GM23338 (cell line): Measurements from ENCODE around the gene NCKAP5. TPM values are rescaled to one million over a fixed set of nuclear protein-coding genes. Genes with fewer than 3 reads are reported as not detected.

Source experiments
- ATAC-seq: fragments of 200-7000 bp; cut with Tn5 transposase; 3 replicates; pipeline ENCODE4 v1.9.1; 2020
- DNase-seq: peaks from one replicate; pipeline ENCODE4 v3.0.0-alpha.2; 2015; ENCODE audit warnings: low spot score
- H2AFZ ChIP-seq: fragments of 200-600 bp; sonication (generic); 2 replicates; pipeline ENCODE4 v1.8.0; 2016; ENCODE audit warnings: antibody characterized with exemption, mild to moderate bottlenecking, moderate library complexity
- H3F3A ChIP-seq: fragments of 200-600 bp; sonication (generic); replicated peaks from 2 replicates; pipeline ENCODE4 v1.8.0; 2017; ENCODE audit warnings: antibody characterized with exemption, mixed run types, low read depth
- H3K27ac ChIP-seq: fragments of 200-600 bp; sonication (generic); 2 replicates; pipeline ENCODE4 v1.6.1; 2016; ENCODE audit warnings: low read depth
- H3K27me3 ChIP-seq: fragments of 200-600 bp; sonication (generic); 2 replicates; pipeline ENCODE4 v1.8.0; 2016; ENCODE audit warnings: mild to moderate bottlenecking, mixed run types, moderate library complexity; ENCODE audit not compliant: insufficient read depth
- H3K36me3 ChIP-seq: fragments of 200-600 bp; sonication (generic); 2 replicates; pipeline ENCODE4 v1.8.0; 2016; ENCODE audit warnings: mild to moderate bottlenecking; ENCODE audit not compliant: insufficient read depth
- H3K4me1 ChIP-seq: fragments of 200-600 bp; sonication (generic); 2 replicates; pipeline ENCODE4 v1.8.0; 2016; ENCODE audit warnings: mild to moderate bottlenecking, moderate library complexity; ENCODE audit not compliant: insufficient read depth
- H3K4me2 ChIP-seq: fragments of 200-600 bp; sonication (generic); 2 replicates; pipeline ENCODE4 v1.7.1; 2017; ENCODE audit warnings: mixed run types
- H3K4me3 ChIP-seq: fragments of 200-600 bp; sonication (generic); 2 replicates; pipeline ENCODE4 v1.6.1; 2016; ENCODE audit warnings: mixed run types
- H3K79me2 ChIP-seq: fragments of 200-600 bp; sonication (generic); replicated peaks from 2 replicates; pipeline ENCODE4 v1.8.0; 2017; ENCODE audit warnings: mild to moderate bottlenecking; ENCODE audit not compliant: insufficient read depth
- H3K9me2 ChIP-seq: fragments of 200-600 bp; sonication (generic); 2 replicates; pipeline ENCODE4 v1.8.0; 2017; ENCODE audit not compliant: insufficient read depth
- H4K20me1 ChIP-seq: fragments of 200-600 bp; sonication (generic); replicated peaks from 2 replicates; pipeline ENCODE4 v1.8.0; 2017; ENCODE audit warnings: mild to moderate bottlenecking; ENCODE audit not compliant: insufficient read depth
- H3K27ac Mint-ChIP-seq: 2 replicates; pipeline ENCODE4 v1.8.0; 2020; ENCODE audit warnings: inconsistent platforms, mild to moderate bottlenecking, moderate library complexity, mixed read lengths
- H3K27me3 Mint-ChIP-seq: 3 replicates; pipeline ENCODE4 v1.8.0; 2022; ENCODE audit warnings: low read depth, mild to moderate bottlenecking, moderate library complexity, mixed read lengths, inconsistent platforms; ENCODE audit not compliant: insufficient read depth, poor library complexity
- H3K36me3 Mint-ChIP-seq: 3 replicates; pipeline ENCODE4 v1.8.0; 2021; ENCODE audit warnings: low read depth, mild to moderate bottlenecking, inconsistent platforms, moderate library complexity, mixed read lengths
- H3K4me1 Mint-ChIP-seq: 3 replicates; pipeline ENCODE4 v1.8.0; 2020; ENCODE audit warnings: mild to moderate bottlenecking, inconsistent platforms, mixed read lengths
- H3K4me3 Mint-ChIP-seq: 3 replicates; pipeline ENCODE4 v1.8.0; 2021; ENCODE audit warnings: moderate library complexity, mild to moderate bottlenecking, inconsistent platforms, mixed read lengths
- H3K9me3 Mint-ChIP-seq: 3 replicates; pipeline ENCODE4 v1.8.0; 2020; ENCODE audit warnings: moderate library complexity, mild to moderate bottlenecking, inconsistent platforms, mixed read lengths
- EZH2 ChIP-seq: fragments of 200-600 bp; sonication (generic); IDR thresholded peaks from one replicate; pipeline ENCODE4 v1.8.0; 2017; ENCODE audit warnings: antibody characterized with exemption, mild to moderate bottlenecking, low read depth; ENCODE audit not compliant: unreplicated experiment
- JUNB ChIP-seq: IDR thresholded peaks from one replicate; pipeline ENCODE4 v1.6.1; 2016; ENCODE audit warnings: antibody characterized with exemption; ENCODE audit not compliant: unreplicated experiment
- NANOG ChIP-seq: IDR thresholded peaks from 2 replicates; pipeline ENCODE4 v1.6.1; 2016; ENCODE audit warnings: antibody characterized with exemption, borderline replicate concordance
- POLR2AphosphoS5 ChIP-seq: IDR thresholded peaks from 2 replicates; pipeline ENCODE4 v1.6.1; 2016; ENCODE audit warnings: antibody characterized with exemption, low read depth
- STAT1 ChIP-seq: IDR thresholded peaks from one replicate; pipeline ENCODE4 v1.6.1; 2016; ENCODE audit warnings: antibody characterized with exemption; ENCODE audit not compliant: unreplicated experiment
- ZNF114 ChIP-seq: fragments of 250-450 bp; sonication (Bioruptor Pico); IDR thresholded peaks from 2 replicates; pipeline ENCODE4 v1.5.0; 2020; ENCODE audit warnings: mild to moderate bottlenecking, moderate library complexity
- ZNF331 ChIP-seq: fragments of 250-450 bp; sonication (Bioruptor Pico); IDR thresholded peaks from 2 replicates; pipeline ENCODE4 v1.5.0; 2020; ENCODE audit warnings: low read depth, mild to moderate bottlenecking, moderate library complexity
- ZNF462 ChIP-seq: fragments of 250-450 bp; sonication (Bioruptor Pico); IDR thresholded peaks from 2 replicates; pipeline ENCODE4 v1.5.0; 2020; ENCODE audit warnings: mild to moderate bottlenecking, moderate library complexity
- polyA plus RNA-seq: library from polyadenylated mRNA; unstranded; fragments of >200 nt; fragmentation: Nextera tagmentation; extraction: Ambion mirVana; gene quantifications from 2 replicates; pipeline ENCODE4 v1.2.1, GENCODE V29; 2016
- total RNA-seq: library from RNA; depleted of rRNA; stranded (reverse); fragments of >200 nt; shearing (Covaris generic); gene quantifications from 2 replicates; pipeline ENCODE4 v1.2.3, GENCODE V29; 2014
- TF ChIP-seq, protein P1 (sequence below): IDR thresholded peaks from 2 replicates; pipeline ENCODE4 v1.6.1; 2016; ENCODE audit warnings: antibody characterized with exemption
- TF ChIP-seq, protein P2 (sequence below): IDR thresholded peaks from one replicate; pipeline ENCODE4 v1.6.1; 2018; ENCODE audit warnings: antibody characterized with exemption; ENCODE audit not compliant: unreplicated experiment

NCKAP5 gene
- total and polyA plus RNA-seq, 2 experiments from 2014 or later, result 0.34 to 0.73 TPM

- Histone ChIP-seq H3K36me3 (no peaks in the 10 kb centered on the region), H4K20me1 (no peaks in the 10 kb centered on the region), H3K4me2 (peak overlapping the region; percentile 34), H3K4me1 (peaks cover 55% of the 10 kb centered on the region), H3K79me2 (no peaks in the 10 kb centered on the region), H3K4me3 (peak overlapping the region; percentile 23), H3K27ac (0 out of 2 replicates have a peak overlapping the region, but pooled peaks have one; percentile 30), H3K27me3 (no peaks in the 10 kb centered on the region), H2AFZ (no peak overlapping the region), H3F3A (no peaks in the 10 kb centered on the region), H3K9me2 (peaks cover 13% of the 10 kb centered on the region)
- TF ChIP-seq, protein P1, sequence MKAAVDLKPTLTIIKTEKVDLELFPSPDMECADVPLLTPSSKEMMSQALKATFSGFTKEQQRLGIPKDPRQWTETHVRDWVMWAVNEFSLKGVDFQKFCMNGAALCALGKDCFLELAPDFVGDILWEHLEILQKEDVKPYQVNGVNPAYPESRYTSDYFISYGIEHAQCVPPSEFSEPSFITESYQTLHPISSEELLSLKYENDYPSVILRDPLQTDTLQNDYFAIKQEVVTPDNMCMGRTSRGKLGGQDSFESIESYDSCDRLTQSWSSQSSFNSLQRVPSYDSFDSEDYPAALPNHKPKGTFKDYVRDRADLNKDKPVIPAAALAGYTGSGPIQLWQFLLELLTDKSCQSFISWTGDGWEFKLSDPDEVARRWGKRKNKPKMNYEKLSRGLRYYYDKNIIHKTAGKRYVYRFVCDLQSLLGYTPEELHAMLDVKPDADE, result no peak
- TF ChIP-seq NANOG (no peak), ZNF462 (CRISPR knock-in tag) (peak; percentile 59; the same call in 1 of the 2 replicates)
- Mint-ChIP-seq H3K27me3 (no peaks in the 10 kb centered on the region), H3K27ac (peak overlapping the region; percentile 57), H3K4me3 (peak overlapping the region; percentile 35), H3K9me3 (no peaks in the 10 kb centered on the region), H3K36me3 (no peaks in the 10 kb centered on the region), H3K4me1 (peaks cover 67% of the 10 kb centered on the region)
- ATAC-seq (peak; percentile 87), DNase-seq (peak; percentile 62)
Measured at GRCh38 chr2:133571249-133571648, 3.0 kb upstream of the NCKAP5 start.

DNA sequence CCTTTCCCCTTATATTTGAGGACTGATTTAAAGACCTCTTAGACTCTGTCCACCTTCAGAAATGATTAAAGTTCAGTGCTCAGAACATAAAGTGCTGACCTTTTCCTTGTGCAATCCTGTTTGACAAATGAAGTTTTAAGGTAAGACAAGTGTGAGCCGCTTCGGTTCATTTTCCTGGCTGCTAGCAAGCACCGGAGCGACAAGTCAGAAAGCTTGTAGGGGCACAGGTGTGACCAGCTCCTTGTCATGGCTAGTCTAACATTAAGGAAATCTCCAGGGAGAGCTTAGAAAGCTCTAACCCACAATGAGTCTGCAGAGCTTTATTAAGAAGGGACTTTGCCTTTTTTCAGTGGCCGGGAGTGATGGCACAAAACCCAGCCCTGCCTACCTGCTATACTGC, 2.3 kb upstream of the NCKAP5 start:
- Histone ChIP-seq H3K4me2 (peak overlapping the region; percentile 34), H3K79me2 (no peaks in the 10 kb centered on the region), H3K4me1 (peaks cover 56% of the 10 kb centered on the region), H2AFZ (no peak overlapping the region; the same call in 1 of the 2 replicates), H3K27ac (0 out of 2 replicates have a peak overlapping the region, but pooled peaks have one; percentile 30), H3K36me3 (no peaks in the 10 kb centered on the region), H3K9me2 (peaks cover 9% of the 10 kb centered on the region), H3K4me3 (peak overlapping the region; percentile 23; the same call in 1 of the 2 replicates), H3F3A (no peaks in the 10 kb centered on the region), H3K27me3 (no peaks in the 10 kb centered on the region), H4K20me1 (no peaks in the 10 kb centered on the region)
- peak; percentile 19 for DNase-seq
- Mint-ChIP-seq H3K4me1 (peaks cover 67% of the 10 kb centered on the region), H3K9me3 (no peaks in the 10 kb centered on the region), H3K36me3 (no peaks in the 10 kb centered on the region), H3K4me3 (no peak overlapping the region), H3K27ac (no peak overlapping the region), H3K27me3 (no peaks in the 10 kb centered on the region)
- peak; percentile 17 for ATAC-seq
- TF ChIP-seq JUNB (no peak), STAT1 (no peak), ZNF331 (no peak), ZNF114 (no peak), NANOG (no peak), POLR2AphosphoS5 (no peak), EZH2 (no peak)
- TF ChIP-seq, protein P1, result no peak
- TF ChIP-seq, protein P2, sequence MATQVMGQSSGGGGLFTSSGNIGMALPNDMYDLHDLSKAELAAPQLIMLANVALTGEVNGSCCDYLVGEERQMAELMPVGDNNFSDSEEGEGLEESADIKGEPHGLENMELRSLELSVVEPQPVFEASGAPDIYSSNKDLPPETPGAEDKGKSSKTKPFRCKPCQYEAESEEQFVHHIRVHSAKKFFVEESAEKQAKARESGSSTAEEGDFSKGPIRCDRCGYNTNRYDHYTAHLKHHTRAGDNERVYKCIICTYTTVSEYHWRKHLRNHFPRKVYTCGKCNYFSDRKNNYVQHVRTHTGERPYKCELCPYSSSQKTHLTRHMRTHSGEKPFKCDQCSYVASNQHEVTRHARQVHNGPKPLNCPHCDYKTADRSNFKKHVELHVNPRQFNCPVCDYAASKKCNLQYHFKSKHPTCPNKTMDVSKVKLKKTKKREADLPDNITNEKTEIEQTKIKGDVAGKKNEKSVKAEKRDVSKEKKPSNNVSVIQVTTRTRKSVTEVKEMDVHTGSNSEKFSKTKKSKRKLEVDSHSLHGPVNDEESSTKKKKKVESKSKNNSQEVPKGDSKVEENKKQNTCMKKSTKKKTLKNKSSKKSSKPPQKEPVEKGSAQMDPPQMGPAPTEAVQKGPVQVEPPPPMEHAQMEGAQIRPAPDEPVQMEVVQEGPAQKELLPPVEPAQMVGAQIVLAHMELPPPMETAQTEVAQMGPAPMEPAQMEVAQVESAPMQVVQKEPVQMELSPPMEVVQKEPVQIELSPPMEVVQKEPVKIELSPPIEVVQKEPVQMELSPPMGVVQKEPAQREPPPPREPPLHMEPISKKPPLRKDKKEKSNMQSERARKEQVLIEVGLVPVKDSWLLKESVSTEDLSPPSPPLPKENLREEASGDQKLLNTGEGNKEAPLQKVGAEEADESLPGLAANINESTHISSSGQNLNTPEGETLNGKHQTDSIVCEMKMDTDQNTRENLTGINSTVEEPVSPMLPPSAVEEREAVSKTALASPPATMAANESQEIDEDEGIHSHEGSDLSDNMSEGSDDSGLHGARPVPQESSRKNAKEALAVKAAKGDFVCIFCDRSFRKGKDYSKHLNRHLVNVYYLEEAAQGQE, result no peak
